Esophagus muscularis mucosa (tissue), 4 donors: Measurements from ENCODE around the gene DIPK1A.

Experiments used
- CTCF ChIP-seq, 3 experiments: fragments of 200-600 bp in 2 of 3; fragments of 450-650 bp in 1 of 3; sonication (generic) in 2 of 3; IDR thresholded peaks; one replicate each; pipeline ENCODE4 v1.5.1; 2017 to 2019; ENCODE audit warnings: antibody characterized with exemption in 3 of 3, mild to moderate bottlenecking in 2 of 3, moderate library complexity in 1 of 3
- EP300 ChIP-seq: sonication (generic); formaldehyde crosslinking; IDR thresholded peaks from one replicate; pipeline ENCODE4 v1.6.1; 2017; ENCODE audit warnings: antibody characterized with exemption
- POLR2A ChIP-seq: fragments of 450-650 bp; IDR thresholded peaks from one replicate; pipeline ENCODE4 v1.6.1; 2017; ENCODE audit warnings: antibody characterized with exemption, moderate library complexity, mild to moderate bottlenecking, low read depth
- POLR2AphosphoS5 ChIP-seq, 2 donors: sonication (generic); formaldehyde crosslinking; IDR thresholded peaks; one replicate each; pipeline ENCODE4 v1.6.1; 2017; ENCODE audit warnings: antibody characterized with exemption in 2 of 2

DNA sequence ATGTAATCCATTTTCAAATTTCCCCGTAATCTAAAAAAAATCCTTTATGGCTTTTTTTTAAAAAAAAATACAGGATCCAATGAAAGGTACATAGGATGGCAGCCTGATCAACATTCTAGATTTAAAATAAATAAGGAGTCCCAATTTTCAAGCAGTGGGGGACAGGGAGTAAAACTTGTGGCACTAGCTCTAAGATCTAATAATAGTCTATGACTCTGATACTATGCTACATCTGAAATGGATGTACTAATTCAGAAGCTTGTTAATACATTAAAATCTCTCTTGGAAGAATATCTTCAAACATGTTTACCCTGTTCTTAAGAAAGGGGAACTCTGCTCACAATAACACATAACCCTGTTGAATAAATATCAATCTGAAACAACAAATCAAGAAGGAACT lies 8.5 kb downstream of the DIPK1A start:
- TF ChIP-seq EP300 (no peak), CTCF (IDR thresholded peaks at IDR 0.05) (no peak), POLR2A (no peak), POLR2AphosphoS5 (IDR thresholded peaks at IDR 0.05) (no peak)
